T1000 (cell line): ENCODE measurements around the gene TTLL6.
"Not testable (repeated sequence)": the region's sequence is repeated elsewhere in the genome, so short reads cannot be mapped to it uniquely, and the experiment has no call there.

Experiments
- DNase-seq: peaks from one replicate; lab custom pipeline; 2025; ENCODE audit warnings: mixed read lengths; lab: John Stamatoyannopoulos, UW

TTLL6 gene

GRCh38 chr17:48816774-48817590 lies at the start of gene TTLL6:
Gene TTLL6, minus strand, starts transcription at chr17:48817229. Its CDS starts 157 bp downstream, at chr17:48817072.
- no peak for DNase-seq

GRCh38 chr17:48860456-48860855 lies 43.4 kb upstream of the TTLL6 start:
- DNase-seq, result no peak

GRCh38 chr17:48860034-48860433 lies 43.0 kb upstream of the TTLL6 start:
- no peak for DNase-seq

- no peak for DNase-seq
These were observed 39.2 kb upstream of the TTLL6 start for GRCh38 chr17:48856122-48856821.

GRCh38 chr17:48854774-48855476 lies 37.9 kb upstream of the TTLL6 start:
- no peak for DNase-seq

- DNase-seq, result no peak
These were observed 33.8 kb upstream of the TTLL6 start for GRCh38 chr17:48850792-48851323.

GRCh38 chr17:48843187-48843900 lies 26.3 kb upstream of the TTLL6 start:
- DNase-seq, result no peak

- no peak for DNase-seq
These were observed 25.7 kb upstream of the TTLL6 start for GRCh38 chr17:48842746-48843145.

- no peak for DNase-seq
These were observed 24.4 kb upstream of the TTLL6 start for GRCh38 chr17:48841395-48841831.

- no peak for DNase-seq
These were observed 23.4 kb upstream of the TTLL6 start for GRCh38 chr17:48840441-48840840.

GRCh38 chr17:48837458-48837857 lies 20.4 kb upstream of the TTLL6 start:
- DNase-seq, result not testable (repeated sequence)

GRCh38 chr17:48835971-48836370 lies 18.9 kb upstream of the TTLL6 start:
- DNase-seq, result no peak

- no peak for DNase-seq
These were observed 17.9 kb upstream of the TTLL6 start for GRCh38 chr17:48834973-48835372.

GRCh38 chr17:48831549-48831883 lies 14.5 kb upstream of the TTLL6 start:
- DNase-seq, result no peak

GRCh38 chr17:48830840-48831548 lies 14.0 kb upstream of the TTLL6 start, which contains the start of gene CALCOCO2:
Gene CALCOCO2, plus strand, starts transcription at chr17:48831035. Its CDS starts 10,673 bp downstream, at chr17:48841708.
- DNase-seq, result peak; percentile 78

- DNase-seq, result peak; percentile 40
These were observed 8.7 kb upstream of the TTLL6 start for GRCh38 chr17:48825446-48826381.

- DNase-seq, result not testable (repeated sequence)
These were observed 3.9 kb upstream of the TTLL6 start for GRCh38 chr17:48820936-48821335.

GRCh38 chr17:48819466-48819865 lies 2.4 kb upstream of the TTLL6 start:
- DNase-seq, result no peak

GRCh38 chr17:48818361-48818841 lies 1.4 kb upstream of the TTLL6 start:
- no peak for DNase-seq

- DNase-seq, result no peak
These were observed 623 bp downstream of the TTLL6 start for GRCh38 chr17:48816438-48816773.
